HepG2 (cell line): Measurements from ENCODE around the gene HDGF. TPM values are rescaled to one million over a fixed set of nuclear protein-coding genes. Genes with fewer than 3 reads are reported as not detected.
A peak's percentile ranks its signal among the peaks of the same experiment; 100 is the strongest.

Experiments
- ETV5 ChIP-seq: IDR thresholded peaks from 2 replicates; pipeline ENCODE4 v1.6.1; 2018; ENCODE audit warnings: missing biosample characterization, missing genetic modification reagents, inconsistent platforms, borderline replicate concordance
- KLF6 ChIP-seq: IDR thresholded peaks from 2 replicates; pipeline ENCODE4 v1.8.0; 2016; ENCODE audit warnings: missing biosample characterization, missing genetic modification reagents
- MAF1 ChIP-seq: sonication (generic); formaldehyde crosslinking; IDR thresholded peaks from 2 replicates; pipeline ENCODE4 v1.5.0; 2020; ENCODE audit warnings: missing genetic modification reagents, borderline replicate concordance
- MXI1 ChIP-seq: IDR thresholded peaks from 3 replicates; pipeline ENCODE4 v1.6.1; 2012; ENCODE audit warnings: low read depth, low read length, inconsistent platforms, borderline replicate concordance
- NAIF1 ChIP-seq: sonication (generic); formaldehyde crosslinking; IDR thresholded peaks from 2 replicates; pipeline ENCODE4 v1.5.0; 2020; ENCODE audit warnings: mild to moderate bottlenecking, missing genetic modification reagents, borderline replicate concordance
- NCOA2 ChIP-seq: sonication (generic); formaldehyde crosslinking; IDR thresholded peaks from 2 replicates; pipeline ENCODE4 v1.8.0; 2022; ENCODE audit warnings: inconsistent platforms
- NFIB ChIP-seq: sonication (generic); formaldehyde crosslinking; IDR thresholded peaks from 2 replicates; pipeline ENCODE4 v1.9.0; 2021; ENCODE audit warnings: missing genetic modification reagents, mild to moderate bottlenecking, borderline replicate concordance
- NR2F6 ChIP-seq, 2 experiments: IDR thresholded peaks; 2 replicates each; pipeline ENCODE4 v1.6.1; 2016; ENCODE audit warnings: antibody characterized with exemption in 1 of 2, mild to moderate bottlenecking in 1 of 2
- SMARCC2 ChIP-seq: fragments of 450-650 bp; IDR thresholded peaks from 2 replicates; pipeline ENCODE4 v1.6.1; 2017; ENCODE audit warnings: antibody characterized with exemption, mild to moderate bottlenecking
- ZC3H4 ChIP-seq: sonication (generic); formaldehyde crosslinking; IDR thresholded peaks from 2 replicates; pipeline ENCODE4 v1.4.0; 2020; ENCODE audit warnings: missing genetic modification reagents, borderline replicate concordance
- ZFP36L1 ChIP-seq: sonication (generic); formaldehyde crosslinking; IDR thresholded peaks from 2 replicates; pipeline ENCODE4 v1.8.0; 2022; ENCODE audit warnings: mild to moderate bottlenecking, missing genetic modification reagents, moderate library complexity
- ZFP90 ChIP-seq: sonication (generic); formaldehyde crosslinking; IDR thresholded peaks from 2 replicates; pipeline ENCODE4 v1.8.0; 2022; ENCODE audit warnings: missing genetic modification reagents, mild to moderate bottlenecking, inconsistent platforms, borderline replicate concordance
- ZKSCAN5 ChIP-seq: sonication (generic); formaldehyde crosslinking; IDR thresholded peaks from 2 replicates; pipeline ENCODE4 v1.5.1; 2020; ENCODE audit warnings: mild to moderate bottlenecking, missing genetic modification reagents
- ZKSCAN8 ChIP-seq: IDR thresholded peaks from 2 replicates; pipeline ENCODE4 v1.6.1; 2016; ENCODE audit warnings: borderline replicate concordance, missing genetic modification reagents, missing compliant biosample characterization
- ZMAT3 ChIP-seq: sonication (generic); formaldehyde crosslinking; conservative IDR thresholded peaks from 2 replicates; pipeline ENCODE4 v1.7.0; 2021; ENCODE audit warnings: missing genetic modification reagents
- ZNF446 ChIP-seq: sonication (generic); formaldehyde crosslinking; IDR thresholded peaks from 2 replicates; pipeline ENCODE4 v1.5.0; 2020; ENCODE audit warnings: mild to moderate bottlenecking, missing genetic modification reagents
- ZNF547 ChIP-seq: sonication (generic); formaldehyde crosslinking; IDR thresholded peaks from 2 replicates; pipeline ENCODE4 v1.5.1; 2020; ENCODE audit warnings: mild to moderate bottlenecking, missing genetic modification reagents
- ZNF879 ChIP-seq: sonication (generic); formaldehyde crosslinking; IDR thresholded peaks from 2 replicates; pipeline ENCODE4 v1.8.1; 2023; ENCODE audit warnings: missing genetic modification reagents
- polyA plus RNA-seq, 8 experiments: library from polyadenylated mRNA; depleted of rRNA in 3 of 8; stranded (reverse) in 7 of 8; unstranded in 1 of 8; fragments of >200 nt; fragmentation: Illumina TruSeq in 4 of 8; extraction: Trizol in 4 of 8; gene quantifications; 2 replicates each; pipeline versions ENCODE4 v1.2.1 to v1.2.3, GENCODE V29; 2011 to 2016; ENCODE audit warnings: low read depth in 4 of 8, missing spikeins in 1 of 8, mixed read lengths in 1 of 8; ENCODE audit not compliant: insufficient read depth in 1 of 8
- total RNA-seq, 5 experiments: library from RNA; depleted of rRNA; stranded (reverse); fragments of >200 nt; fragmentation: Illumina TruSeq; extraction: Trizol; gene quantifications; 2 replicates each; pipeline ENCODE4 v1.2.3, GENCODE V29; 2016; ENCODE audit warnings: low read depth in 1 of 5
- TF ChIP-seq, protein P1 (sequence below): sonication (generic); formaldehyde crosslinking; IDR thresholded peaks from 2 replicates; pipeline ENCODE4 v1.4.0; 2020; ENCODE audit warnings: missing genetic modification reagents, mild to moderate bottlenecking, borderline replicate concordance
- TF ChIP-seq, protein P2 (sequence below): sonication (generic); formaldehyde crosslinking; IDR thresholded peaks from 2 replicates; pipeline ENCODE4 v1.8.0; 2022; ENCODE audit warnings: mild to moderate bottlenecking, missing genetic modification reagents, borderline replicate concordance
- TF ChIP-seq, protein P3 (sequence below): IDR thresholded peaks from 2 replicates; pipeline ENCODE4 v1.6.1; 2012; ENCODE audit warnings: low read length, improper control_type of control experiment
- TF ChIP-seq, protein P4 (sequence below): sonication (generic); formaldehyde crosslinking; IDR thresholded peaks from 2 replicates; pipeline ENCODE4 v1.8.0; 2023; ENCODE audit warnings: mild to moderate bottlenecking, missing genetic modification reagents

Gene HDGF
- total and polyA plus RNA-seq, 2 of the 13 experiments (the other 11 are each of a cell fraction or from before 2014, with no cell fraction given), result 156 to 196 TPM

GRCh38 chr1:156766298-156767100 lies 15.0 kb upstream of the HDGF start (continued):
- TF ChIP-seq, protein P1, sequence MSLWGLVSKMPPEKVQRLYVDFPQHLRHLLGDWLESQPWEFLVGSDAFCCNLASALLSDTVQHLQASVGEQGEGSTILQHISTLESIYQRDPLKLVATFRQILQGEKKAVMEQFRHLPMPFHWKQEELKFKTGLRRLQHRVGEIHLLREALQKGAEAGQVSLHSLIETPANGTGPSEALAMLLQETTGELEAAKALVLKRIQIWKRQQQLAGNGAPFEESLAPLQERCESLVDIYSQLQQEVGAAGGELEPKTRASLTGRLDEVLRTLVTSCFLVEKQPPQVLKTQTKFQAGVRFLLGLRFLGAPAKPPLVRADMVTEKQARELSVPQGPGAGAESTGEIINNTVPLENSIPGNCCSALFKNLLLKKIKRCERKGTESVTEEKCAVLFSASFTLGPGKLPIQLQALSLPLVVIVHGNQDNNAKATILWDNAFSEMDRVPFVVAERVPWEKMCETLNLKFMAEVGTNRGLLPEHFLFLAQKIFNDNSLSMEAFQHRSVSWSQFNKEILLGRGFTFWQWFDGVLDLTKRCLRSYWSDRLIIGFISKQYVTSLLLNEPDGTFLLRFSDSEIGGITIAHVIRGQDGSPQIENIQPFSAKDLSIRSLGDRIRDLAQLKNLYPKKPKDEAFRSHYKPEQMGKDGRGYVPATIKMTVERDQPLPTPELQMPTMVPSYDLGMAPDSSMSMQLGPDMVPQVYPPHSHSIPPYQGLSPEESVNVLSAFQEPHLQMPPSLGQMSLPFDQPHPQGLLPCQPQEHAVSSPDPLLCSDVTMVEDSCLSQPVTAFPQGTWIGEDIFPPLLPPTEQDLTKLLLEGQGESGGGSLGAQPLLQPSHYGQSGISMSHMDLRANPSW (CRISPR knock-in tag), result no peak
- TF ChIP-seq ZKSCAN5 (CRISPR knock-in tag), result no peak
- TF ChIP-seq MXI1, result no peak
- TF ChIP-seq, protein P2, sequence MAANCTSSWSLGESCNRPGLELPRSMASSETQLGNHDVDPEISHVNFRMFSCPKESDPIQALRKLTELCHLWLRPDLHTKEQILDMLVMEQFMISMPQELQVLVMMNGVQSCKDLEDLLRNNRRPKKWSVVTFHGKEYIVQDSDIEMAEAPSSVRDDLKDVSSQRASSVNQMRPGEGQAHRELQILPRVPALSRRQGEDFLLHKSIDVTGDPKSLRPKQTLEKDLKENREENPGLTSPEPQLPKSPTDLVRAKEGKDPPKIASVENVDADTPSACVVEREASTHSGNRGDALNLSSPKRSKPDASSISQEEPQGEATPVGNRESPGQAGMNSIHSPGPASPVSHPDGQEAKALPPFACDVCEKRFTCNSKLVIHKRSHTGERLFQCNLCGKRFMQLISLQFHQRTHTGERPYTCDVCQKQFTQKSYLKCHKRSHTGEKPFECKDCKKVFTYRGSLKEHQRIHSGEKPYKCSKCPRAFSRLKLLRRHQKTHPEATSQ (CRISPR knock-in tag), result no peak
- no peak for TF ChIP-seq ZNF446
- peak; percentile 14; the same call in 1 of the 2 replicates for TF ChIP-seq ETV5 (CRISPR knock-in tag)
- no peak for TF ChIP-seq NFIB (CRISPR knock-in tag)
- 0 out of 2 replicates have a peak, but pooled peaks have one; percentile 16 for TF ChIP-seq ZMAT3 (CRISPR knock-in tag)
- no peak for TF ChIP-seq ZNF879 (CRISPR knock-in tag)
- no peak for TF ChIP-seq SMARCC2
- no peak for TF ChIP-seq ZFP36L1 (CRISPR knock-in tag)
- TF ChIP-seq, protein P3, sequence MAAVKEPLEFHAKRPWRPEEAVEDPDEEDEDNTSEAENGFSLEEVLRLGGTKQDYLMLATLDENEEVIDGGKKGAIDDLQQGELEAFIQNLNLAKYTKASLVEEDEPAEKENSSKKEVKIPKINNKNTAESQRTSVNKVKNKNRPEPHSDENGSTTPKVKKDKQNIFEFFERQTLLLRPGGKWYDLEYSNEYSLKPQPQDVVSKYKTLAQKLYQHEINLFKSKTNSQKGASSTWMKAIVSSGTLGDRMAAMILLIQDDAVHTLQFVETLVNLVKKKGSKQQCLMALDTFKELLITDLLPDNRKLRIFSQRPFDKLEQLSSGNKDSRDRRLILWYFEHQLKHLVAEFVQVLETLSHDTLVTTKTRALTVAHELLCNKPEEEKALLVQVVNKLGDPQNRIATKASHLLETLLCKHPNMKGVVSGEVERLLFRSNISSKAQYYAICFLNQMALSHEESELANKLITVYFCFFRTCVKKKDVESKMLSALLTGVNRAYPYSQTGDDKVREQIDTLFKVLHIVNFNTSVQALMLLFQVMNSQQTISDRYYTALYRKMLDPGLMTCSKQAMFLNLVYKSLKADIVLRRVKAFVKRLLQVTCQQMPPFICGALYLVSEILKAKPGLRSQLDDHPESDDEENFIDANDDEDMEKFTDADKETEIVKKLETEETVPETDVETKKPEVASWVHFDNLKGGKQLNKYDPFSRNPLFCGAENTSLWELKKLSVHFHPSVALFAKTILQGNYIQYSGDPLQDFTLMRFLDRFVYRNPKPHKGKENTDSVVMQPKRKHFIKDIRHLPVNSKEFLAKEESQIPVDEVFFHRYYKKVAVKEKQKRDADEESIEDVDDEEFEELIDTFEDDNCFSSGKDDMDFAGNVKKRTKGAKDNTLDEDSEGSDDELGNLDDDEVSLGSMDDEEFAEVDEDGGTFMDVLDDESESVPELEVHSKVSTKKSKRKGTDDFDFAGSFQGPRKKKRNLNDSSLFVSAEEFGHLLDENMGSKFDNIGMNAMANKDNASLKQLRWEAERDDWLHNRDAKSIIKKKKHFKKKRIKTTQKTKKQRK, result no peak
- TF ChIP-seq NAIF1 (CRISPR knock-in tag), result 0 out of 2 replicates have a peak, but pooled peaks have one; percentile 21
- TF ChIP-seq ZKSCAN8, result no peak
- no peak for TF ChIP-seq NCOA2 (CRISPR knock-in tag)
- no peak for TF ChIP-seq ZFP90
- TF ChIP-seq ZNF547 (CRISPR knock-in tag), result no peak
- no peak for TF ChIP-seq NR2F6 (IDR thresholded peaks at IDR 0.05)
- TF ChIP-seq NR2F6 (CRISPR knock-in tag; IDR thresholded peaks at IDR 0.05), result no peak
- TF ChIP-seq, protein P4, sequence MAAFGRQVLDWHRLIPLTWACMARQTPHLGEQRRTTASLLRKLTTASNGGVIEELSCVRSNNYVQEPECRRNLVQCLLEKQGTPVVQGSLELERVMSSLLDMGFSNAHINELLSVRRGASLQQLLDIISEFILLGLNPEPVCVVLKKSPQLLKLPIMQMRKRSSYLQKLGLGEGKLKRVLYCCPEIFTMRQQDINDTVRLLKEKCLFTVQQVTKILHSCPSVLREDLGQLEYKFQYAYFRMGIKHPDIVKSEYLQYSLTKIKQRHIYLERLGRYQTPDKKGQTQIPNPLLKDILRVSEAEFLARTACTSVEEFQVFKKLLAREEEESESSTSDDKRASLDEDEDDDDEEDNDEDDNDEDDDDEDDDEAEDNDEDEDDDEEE (CRISPR knock-in tag), result no peak
- TF ChIP-seq KLF6, result 0 out of 2 replicates have a peak, but pooled peaks have one; percentile 9
- TF ChIP-seq ZC3H4 (CRISPR knock-in tag), result no peak
- no peak for TF ChIP-seq MAF1
